Coronary artery (tissue), 2 donors: Measurements from ENCODE around the gene DHRS7B.
"Not testable (repeated sequence)": the region's sequence is repeated elsewhere in the genome, so short reads cannot be mapped to it uniquely, and the experiment has no call there.

ENCODE experiments used
- DNase-seq: peaks from one replicate; pipeline ENCODE4 v3.0.0-alpha.2; 2017; ENCODE audit warnings: low spot score
- H3K27ac ChIP-seq, 2 donors: fragments of 200-600 bp; sonication (generic); one replicate each; pipeline ENCODE4 v1.5.1; 2016 to 2019
- H3K4me3 ChIP-seq: fragments of 200-600 bp; sonication (generic); 2 replicates; pipeline ENCODE4 v1.5.1; 2016; ENCODE audit warnings: mild to moderate bottlenecking, moderate library complexity
- TF ChIP-seq, protein P1 (sequence below): fragments of 200-600 bp; sonication (generic); IDR thresholded peaks from one replicate; pipeline ENCODE4 v1.5.1; 2019; ENCODE audit warnings: antibody characterized with exemption

The DHRS7B gene

DNA sequence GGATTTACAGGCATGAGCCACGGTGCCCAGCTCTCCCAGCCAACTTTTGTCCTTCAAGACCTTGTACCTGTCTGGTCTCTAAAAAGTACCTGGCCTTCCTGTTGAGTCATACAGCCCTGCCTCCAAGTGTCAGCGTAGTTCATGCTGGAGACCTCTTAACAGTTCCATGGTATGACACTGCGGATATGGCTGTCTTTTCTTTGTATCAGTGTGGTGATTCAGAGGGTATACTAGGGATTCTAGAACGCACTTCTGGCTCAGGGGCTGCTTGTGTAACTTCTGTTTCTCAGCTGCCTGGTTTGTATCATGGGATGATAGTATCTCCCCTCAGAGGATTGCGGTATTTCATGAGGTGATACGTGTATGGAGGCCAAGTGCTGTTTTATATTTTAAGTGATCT lies 89.2 kb downstream of the DHRS7B start:
- Histone ChIP-seq H3K4me3 (no peak overlapping the region), H3K27ac (no peak overlapping the region)
- DNase-seq: no peak
- TF ChIP-seq, protein P1, sequence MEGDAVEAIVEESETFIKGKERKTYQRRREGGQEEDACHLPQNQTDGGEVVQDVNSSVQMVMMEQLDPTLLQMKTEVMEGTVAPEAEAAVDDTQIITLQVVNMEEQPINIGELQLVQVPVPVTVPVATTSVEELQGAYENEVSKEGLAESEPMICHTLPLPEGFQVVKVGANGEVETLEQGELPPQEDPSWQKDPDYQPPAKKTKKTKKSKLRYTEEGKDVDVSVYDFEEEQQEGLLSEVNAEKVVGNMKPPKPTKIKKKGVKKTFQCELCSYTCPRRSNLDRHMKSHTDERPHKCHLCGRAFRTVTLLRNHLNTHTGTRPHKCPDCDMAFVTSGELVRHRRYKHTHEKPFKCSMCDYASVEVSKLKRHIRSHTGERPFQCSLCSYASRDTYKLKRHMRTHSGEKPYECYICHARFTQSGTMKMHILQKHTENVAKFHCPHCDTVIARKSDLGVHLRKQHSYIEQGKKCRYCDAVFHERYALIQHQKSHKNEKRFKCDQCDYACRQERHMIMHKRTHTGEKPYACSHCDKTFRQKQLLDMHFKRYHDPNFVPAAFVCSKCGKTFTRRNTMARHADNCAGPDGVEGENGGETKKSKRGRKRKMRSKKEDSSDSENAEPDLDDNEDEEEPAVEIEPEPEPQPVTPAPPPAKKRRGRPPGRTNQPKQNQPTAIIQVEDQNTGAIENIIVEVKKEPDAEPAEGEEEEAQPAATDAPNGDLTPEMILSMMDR: no peak

DNA sequence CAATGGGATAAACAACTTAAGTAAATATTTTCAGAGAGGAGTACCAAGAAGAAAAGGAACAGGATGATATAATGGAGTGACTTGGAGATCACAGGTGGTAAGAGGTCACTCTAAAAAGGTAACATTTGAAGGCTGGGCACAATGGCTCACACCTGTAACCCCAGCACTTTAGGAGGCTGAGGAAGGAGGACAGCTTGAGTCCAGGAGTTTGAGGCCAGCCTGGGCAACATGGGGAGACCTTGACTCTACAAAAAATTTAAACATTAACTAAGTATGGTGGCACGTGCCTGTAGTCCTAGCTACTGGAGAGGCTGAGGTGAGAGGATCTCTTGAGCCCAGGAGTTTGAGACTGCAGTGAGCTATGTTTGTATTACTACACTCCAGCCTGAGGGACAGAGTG lies 90.6 kb downstream of the DHRS7B start:
- H3K4me3 ChIP-seq: no peak overlapping the region
- no peak overlapping the region for H3K27ac ChIP-seq
- TF ChIP-seq, protein P1: no peak
- DNase-seq: no peak

DNA sequence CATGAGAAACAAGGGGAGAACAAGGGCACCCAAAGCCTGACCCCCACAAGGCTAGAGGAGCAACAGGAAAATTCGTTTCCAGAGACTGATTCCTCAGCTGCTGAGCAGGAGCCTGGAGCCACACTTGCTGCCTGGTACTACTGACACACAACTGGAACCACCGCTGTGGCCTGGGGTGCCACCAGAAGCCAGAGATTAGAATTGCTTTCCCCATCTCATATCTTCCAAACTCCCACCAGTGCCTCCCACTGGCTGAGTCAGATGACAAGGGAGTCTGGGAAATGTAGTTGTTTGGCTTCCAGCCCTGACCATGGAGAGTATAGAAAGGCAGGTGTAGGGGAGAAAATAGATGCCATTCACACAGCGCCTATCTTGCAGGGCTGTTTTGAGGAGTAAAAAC lies 91.3 kb downstream of the DHRS7B start:
- Histone ChIP-seq H3K27ac (no peak overlapping the region), H3K4me3 (no peak overlapping the region)
- no peak for DNase-seq
- TF ChIP-seq, protein P1: no peak

DNA sequence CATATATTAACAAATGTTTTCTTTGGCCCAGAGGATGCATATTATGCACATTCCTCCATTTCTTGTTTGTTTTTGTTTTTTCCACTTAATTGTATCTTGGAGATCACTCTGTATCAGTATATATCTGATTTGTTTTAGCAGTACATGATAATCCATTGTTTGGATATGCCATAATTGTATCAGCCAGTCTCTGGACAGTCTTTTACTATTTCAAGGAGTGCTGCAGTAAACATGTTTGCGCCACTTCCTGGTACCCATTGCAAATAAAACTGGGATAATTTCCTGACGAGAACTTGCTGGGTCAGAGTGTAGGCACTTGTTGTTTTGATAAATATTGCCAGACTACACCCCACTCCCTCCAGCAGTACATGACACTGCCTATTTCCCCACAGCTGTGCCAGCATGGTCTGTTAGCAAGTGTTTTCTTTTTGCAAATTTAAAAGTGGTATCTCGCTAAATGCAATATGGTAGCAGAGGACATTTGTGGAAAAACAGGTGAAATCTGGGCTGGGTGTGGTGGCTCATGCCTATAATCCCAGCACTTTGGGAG lies 92.1 kb downstream of the DHRS7B start:
- H3K27ac ChIP-seq: no peak overlapping the region
- TF ChIP-seq, protein P1: no peak
- no peak overlapping the region for H3K4me3 ChIP-seq
- DNase-seq: no peak

DNA sequence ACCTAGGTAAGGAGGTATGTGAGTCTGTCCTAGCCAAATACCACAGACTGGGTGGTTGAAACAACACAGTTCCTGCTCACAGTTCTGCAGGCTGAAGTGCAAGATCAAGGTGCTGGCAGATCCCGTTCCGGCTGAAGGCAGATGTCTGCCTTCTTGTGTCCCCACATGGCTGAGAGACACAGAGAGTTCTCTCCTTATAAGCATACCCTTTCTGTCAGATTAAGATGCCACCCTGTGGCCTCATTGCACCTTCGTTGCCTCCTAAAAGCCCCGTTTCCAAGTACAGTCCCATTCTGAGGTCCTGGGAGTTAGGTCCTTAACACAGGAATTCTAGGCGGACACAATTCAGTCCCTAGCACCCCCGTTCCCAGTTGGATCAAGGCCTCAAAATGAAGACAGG lies 96.3 kb downstream of the DHRS7B start:
- TF ChIP-seq, protein P1: no peak
- DNase-seq: no peak

DNA sequence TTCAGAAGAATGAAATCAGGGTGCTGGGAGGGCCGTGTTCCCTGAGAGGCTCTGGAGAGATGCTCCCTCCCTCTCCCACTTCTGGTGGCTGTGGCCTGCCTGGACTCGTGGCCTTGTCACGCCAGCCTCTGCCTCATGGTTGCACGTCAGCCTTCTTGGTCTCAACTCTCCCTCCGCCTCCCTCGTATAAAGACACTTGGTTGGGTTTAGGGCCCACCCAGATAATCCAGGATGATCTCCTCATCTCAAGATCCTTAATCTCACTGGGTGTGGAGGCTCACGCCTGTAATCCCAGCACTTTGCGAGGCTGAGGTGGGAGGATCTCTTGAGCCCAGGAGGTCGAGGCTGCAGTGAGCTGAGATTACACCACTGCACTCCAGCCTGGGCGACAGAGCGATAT lies 100.5 kb downstream of the DHRS7B start:
- H3K27ac ChIP-seq, H3K4me3 ChIP-seq, DNase-seq: not testable (repeated sequence)

More for the DNA sequence above, 96.3 kb downstream of the DHRS7B start:
- Histone ChIP-seq H3K4me3 (no peak overlapping the region), H3K27ac (no peak overlapping the region)

DNA sequence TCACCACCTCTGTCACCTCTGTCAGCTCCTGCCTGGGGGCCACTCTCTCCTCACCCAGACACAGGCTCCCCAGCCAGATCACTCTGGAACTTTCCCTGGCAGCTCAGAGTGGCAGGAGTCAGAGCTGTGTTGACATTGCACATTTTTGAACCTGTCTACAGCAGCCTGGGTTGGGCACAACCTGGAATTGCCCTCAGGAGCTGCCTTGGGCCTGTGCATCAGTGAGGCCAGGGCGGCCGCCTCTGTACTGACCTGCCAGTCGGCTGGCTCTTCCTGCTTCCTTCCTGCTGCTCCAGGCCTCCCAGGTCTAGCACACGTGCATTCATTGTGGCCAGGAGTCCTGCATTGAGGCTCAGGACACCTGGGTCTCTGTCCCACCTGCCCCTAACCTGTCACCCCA lies 101.3 kb downstream of the DHRS7B start:
- DNase-seq: no peak
- TF ChIP-seq, protein P1: no peak
- Histone ChIP-seq H3K27ac (no peak overlapping the region), H3K4me3 (no peak overlapping the region)

DNA sequence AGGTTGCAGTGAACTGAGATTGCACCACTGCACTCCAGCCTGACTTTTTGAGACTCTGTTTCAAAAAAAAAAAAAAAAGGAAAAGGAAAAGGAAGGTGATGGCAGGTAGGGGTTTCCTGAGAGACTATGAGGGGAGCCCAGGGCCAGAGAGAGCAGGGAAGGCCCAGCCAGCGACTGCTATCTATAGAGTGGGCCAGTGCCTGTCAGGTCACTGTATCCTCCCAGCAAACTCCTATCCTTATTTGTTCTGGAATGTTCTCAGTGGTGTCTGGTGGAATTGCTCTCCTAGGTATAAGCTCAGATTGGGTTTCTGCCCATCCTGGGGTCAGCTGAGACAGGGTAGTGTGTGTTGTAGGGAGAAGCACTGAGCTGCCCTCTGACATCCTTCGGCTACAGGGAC lies 102.1 kb downstream of the DHRS7B start:
- DNase-seq: no peak
- TF ChIP-seq, protein P1: no peak
- H3K4me3 ChIP-seq: no peak overlapping the region
- no peak overlapping the region for H3K27ac ChIP-seq
